HepG2 (cell line): ENCODE results near the gene KRTAP19-7. TPM values are rescaled to one million over a fixed set of nuclear protein-coding genes. Genes with fewer than 3 reads are reported as not detected.

Source experiments
- ATAC-seq: fragments of 200-7000 bp; cut with Tn5 transposase; 3 replicates; pipeline ENCODE4 v1.9.1; 2020; ENCODE audit warnings: mild to moderate bottlenecking, moderate library complexity
- BruUV-seq: library from RNA; stranded (reverse); fragments of 400-500 nt; replicated peaks from 2 replicates; lab custom pipeline; 2021; lab: Mats Ljungman, UMichigan
- CTCF ChIA-PET: fragments of 300-600 bp; formaldehyde crosslinking; extraction: SDS; loops from one replicate; lab custom pipeline; 2021; ENCODE audit warnings: low total read pairs, inconsistent platforms, low intra/inter-chr PET ratio; lab: Yijun Ruan, JAX
- POLR2A ChIA-PET: fragments of 350-600 bp; sonication (Branson Sonifier 250); formaldehyde crosslinking; loops from one replicate; lab custom pipeline; 2020; ENCODE audit warnings: antibody characterized with exemption, inconsistent platforms; lab: Yijun Ruan, JAX
- DNase-seq: peaks from one replicate; pipeline ENCODE4 v3.0.0-alpha.2; 2015; ENCODE audit warnings: low spot score
- FAIRE-seq: peaks from 3 replicates; lab custom pipeline; 2011; peaks lifted over from hg19 to GRCh38; lab: Jason Lieb, UNC
- H2AFZ ChIP-seq: one replicate; pipeline ENCODE4 v1.6.1; 2011; ENCODE audit warnings: low read length, inconsistent platforms
- H3K27ac ChIP-seq: fragments of 300-600 bp; 3 replicates; pipeline ENCODE4 v1.8.0; 2011; ENCODE audit warnings: mixed run types, mild to moderate bottlenecking, mixed read lengths, low read length, inconsistent platforms; ENCODE audit not compliant: insufficient read depth; ENCODE audit errors: extremely low read length
- H3K27me3 ChIP-seq, 2 experiments: fragments of 200-600 bp in 1 of 2; 2 replicates in 1 of 2; 3 replicates in 1 of 2; pipeline versions ENCODE4 v1.6.0 to v1.8.0; 2011; ENCODE audit warnings: low read length in 2 of 2, mild to moderate bottlenecking in 2 of 2, moderate library complexity in 2 of 2, inconsistent platforms in 1 of 2; ENCODE audit not compliant: insufficient read depth in 2 of 2, control insufficient read depth in 1 of 2
- H3K36me3 ChIP-seq, 2 experiments: fragments of 200-600 bp in 1 of 2; replicated peaks in 1 of 2; 2 replicates in 1 of 2; 3 replicates in 1 of 2; pipeline versions ENCODE4 v1.5.1 to v1.8.0; 2011; ENCODE audit warnings: low read length in 2 of 2, inconsistent platforms in 1 of 2; ENCODE audit not compliant: insufficient read depth in 2 of 2, control insufficient read depth in 1 of 2
- H3K4me1 ChIP-seq: 2 replicates; pipeline ENCODE4 v1.5.1; 2012; ENCODE audit warnings: low read length, inconsistent platforms; ENCODE audit not compliant: insufficient read depth
- H3K4me2 ChIP-seq: 2 replicates; pipeline ENCODE4 v1.6.0; 2011; ENCODE audit warnings: low read depth, low read length, inconsistent platforms
- H3K4me3 ChIP-seq, 3 experiments: fragments of 200-600 bp in 1 of 3; sonication (generic), shearing (Covaris generic) in 1 of 3; replicated peaks in 1 of 3; 2 replicates each; pipeline ENCODE4 v1.5.1; 2011 to 2016; ENCODE audit warnings: low read length in 3 of 3, inconsistent platforms in 2 of 3, low read depth in 2 of 3, mild to moderate bottlenecking in 2 of 3, control low read depth in 1 of 3, mixed read lengths in 1 of 3; ENCODE audit not compliant: insufficient read depth in 1 of 3
- H3K79me2 ChIP-seq: one replicate; pipeline ENCODE4 v1.6.1; 2011; ENCODE audit warnings: low read length, inconsistent platforms; ENCODE audit not compliant: insufficient read depth
- H3K9ac ChIP-seq: 2 replicates; pipeline ENCODE4 v1.6.0; 2011; ENCODE audit warnings: mild to moderate bottlenecking, low read depth, low read length, inconsistent platforms; ENCODE audit not compliant: insufficient read depth
- H3K9me3 ChIP-seq: 2 replicates; pipeline ENCODE4 v1.5.1; 2012; ENCODE audit warnings: mild to moderate bottlenecking, low read length
- H4K20me1 ChIP-seq: 2 replicates; pipeline ENCODE4 v1.6.0; 2011; ENCODE audit warnings: inconsistent platforms, mild to moderate bottlenecking, low read length, moderate library complexity; ENCODE audit not compliant: insufficient read depth
- GPN1 ChIP-seq: sonication (generic); formaldehyde crosslinking; IDR thresholded peaks from 2 replicates; pipeline ENCODE4 v1.5.1; 2020; ENCODE audit warnings: missing genetic modification reagents, borderline replicate concordance
- MAFK ChIP-seq, 2 experiments: IDR thresholded peaks in 1 of 2; conservative IDR thresholded peaks in 1 of 2; 2 replicates each; pipeline ENCODE4 v1.6.1; 2011; ENCODE audit warnings: improper control_type of control experiment in 2 of 2, low read length in 2 of 2
- NAIF1 ChIP-seq: sonication (generic); formaldehyde crosslinking; IDR thresholded peaks from 2 replicates; pipeline ENCODE4 v1.5.0; 2020; ENCODE audit warnings: mild to moderate bottlenecking, missing genetic modification reagents, borderline replicate concordance
- NCOA2 ChIP-seq: sonication (generic); formaldehyde crosslinking; IDR thresholded peaks from 2 replicates; pipeline ENCODE4 v1.8.0; 2022; ENCODE audit warnings: inconsistent platforms
- PBX3 ChIP-seq: sonication (generic); formaldehyde crosslinking; IDR thresholded peaks from 2 replicates; pipeline ENCODE4 v1.8.1; 2023; ENCODE audit warnings: missing genetic modification reagents, inconsistent platforms, borderline replicate concordance
- RELA ChIP-seq: sonication (generic); formaldehyde crosslinking; IDR thresholded peaks from 2 replicates; pipeline ENCODE4 v1.4.0; 2020; ENCODE audit warnings: missing genetic modification reagents
- ZFAT ChIP-seq: sonication (generic); formaldehyde crosslinking; conservative IDR thresholded peaks from 2 replicates; pipeline ENCODE4 v1.8.1; 2023; ENCODE audit warnings: missing genetic modification reagents, inconsistent platforms
- ZNF280B ChIP-seq: sonication (generic); formaldehyde crosslinking; IDR thresholded peaks from 2 replicates; pipeline ENCODE4 v1.5.0; 2020; ENCODE audit warnings: missing genetic modification reagents, mild to moderate bottlenecking, borderline replicate concordance
- WGBS: methylation state at CpG from one replicate; pipeline ENCODE4 v1.1.6; 2017; ENCODE audit warnings: low lambda C conversion rate; 5-methylcytosine and 5-hydroxymethylcytosine counted together
- in situ Hi-C: cut with HindIII; loops from 2 replicates; pipeline ENCODE4 v1.10.0; 2017; ENCODE audit warnings: low pct_unique_long_range_greater_than_20kb; ENCODE audit not compliant: extremely low pct_ligation_motif_present
- intact Hi-C: fragments of 100-400 bp; cut with micrococcal nuclease; formaldehyde crosslinking; loops from one replicate; pipeline ENCODE4 v1.10.0; 2022; ENCODE audit not compliant: unreplicated experiment
- polyA plus RNA-seq, 8 experiments: library from polyadenylated mRNA; depleted of rRNA in 3 of 8; stranded (reverse) in 7 of 8; unstranded in 1 of 8; fragments of >200 nt; fragmentation: Illumina TruSeq in 4 of 8; extraction: Trizol in 4 of 8; gene quantifications; 2 replicates each; pipeline versions ENCODE4 v1.2.1 to v1.2.3, GENCODE V29; 2011 to 2016; ENCODE audit warnings: low read depth in 4 of 8, missing spikeins in 1 of 8, mixed read lengths in 1 of 8; ENCODE audit not compliant: insufficient read depth in 1 of 8
- total RNA-seq, 5 experiments: library from RNA; depleted of rRNA; stranded (reverse); fragments of >200 nt; fragmentation: Illumina TruSeq; extraction: Trizol; gene quantifications; 2 replicates each; pipeline ENCODE4 v1.2.3, GENCODE V29; 2016; ENCODE audit warnings: low read depth in 1 of 5

Gene KRTAP19-7
- total and polyA plus RNA-seq, 2 of the 13 experiments (the other 11 are each of a cell fraction or from before 2014, with no cell fraction given), result not detected

DNA sequence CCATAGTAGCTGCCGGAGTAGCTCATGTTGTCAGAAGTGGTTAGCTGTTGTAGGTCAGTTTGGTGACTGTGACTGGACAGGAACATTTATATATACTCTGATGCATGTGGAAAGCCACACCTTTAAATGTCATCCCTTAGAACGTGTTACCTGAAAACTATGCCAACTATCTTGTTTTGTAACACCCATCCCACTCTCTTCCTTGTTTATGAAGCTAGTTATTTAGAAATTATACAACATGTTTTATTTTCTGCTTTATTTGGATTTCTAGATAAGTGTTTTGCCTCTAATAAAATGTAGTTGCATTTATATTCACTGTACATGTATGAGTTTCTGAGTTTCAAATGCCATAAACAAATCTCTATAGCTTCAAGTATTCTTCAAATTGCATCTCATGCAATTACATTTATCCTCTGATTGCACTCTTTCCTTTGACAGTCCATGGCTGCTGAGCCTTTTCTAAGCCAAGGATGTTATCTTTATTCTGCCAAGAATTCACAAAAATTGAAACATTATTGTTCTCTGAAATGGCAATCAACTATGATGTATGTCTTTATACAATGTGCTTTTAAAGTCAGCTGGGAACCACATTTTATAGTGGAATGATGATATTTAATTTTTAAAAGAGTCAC is at the start of gene KRTAP19-7 (continued):
- TF ChIP-seq ZNF280B (CRISPR knock-in tag) (no peak), NCOA2 (CRISPR knock-in tag) (no peak), NAIF1 (CRISPR knock-in tag) (no peak)

GRCh38 chr21:30605968-30606367 is 44.9 kb upstream of the KRTAP19-7 start:
- intact Hi-C loops, result no loop called here
- H3K36me3 ChIP-seq, result no peaks in the 10 kb centered on the region
- no peak for FAIRE-seq
- H2AFZ ChIP-seq, result no peak overlapping the region
- H3K27ac ChIP-seq, result no peak overlapping the region
- no peak overlapping the region for H3K9ac ChIP-seq
- no peaks in the 10 kb centered on the region for H4K20me1 ChIP-seq
- no peaks in the 10 kb centered on the region for H3K4me1 ChIP-seq
- H3K9me3 ChIP-seq, result peaks cover 93% of the 10 kb centered on the region
- no TSS peak for BruUV-seq
- no peak overlapping the region for H3K4me3 ChIP-seq
- WGBS, result 28% methylated on average over 2 of the region's 2 CpGs
- no peak for DNase-seq
- H3K27me3 ChIP-seq, result no peaks in the 10 kb centered on the region
- CTCF ChIA-PET, result no interaction called here
- in situ Hi-C loops, result no loop called here
- POLR2A ChIA-PET, result no interaction called here
- no peak overlapping the region for H3K4me2 ChIP-seq
- TF ChIP-seq GPN1, result no peak
- TF ChIP-seq, all 625 proteins: peak for 0
- no peaks in the 10 kb centered on the region for H3K79me2 ChIP-seq
- ATAC-seq, result no peak

DNA sequence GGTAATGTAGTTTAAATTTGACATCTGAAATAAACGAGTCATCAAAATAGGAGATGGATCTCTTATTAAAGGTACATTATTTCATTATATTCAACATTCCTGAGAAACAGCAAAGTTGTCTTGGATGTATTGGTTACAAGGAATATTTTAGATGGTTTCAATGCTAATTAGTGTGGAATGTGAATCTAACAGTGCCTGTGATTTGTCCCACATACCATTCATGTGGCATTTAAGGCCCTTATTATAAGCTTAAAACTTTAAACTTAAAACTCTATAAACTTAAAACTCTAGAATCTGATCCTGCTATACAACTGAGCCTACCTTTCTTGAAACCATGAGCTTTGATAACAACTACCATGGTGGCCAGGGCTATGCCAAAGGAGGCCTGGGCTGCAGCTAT is 39.7 kb upstream of the KRTAP19-7 start, which contains the start of gene KRTAP22-1:
Gene KRTAP22-1, plus strand, starts transcription at position 301 of the 400 bp plus-strand sequence.
- Histone ChIP-seq H3K4me3 (no peak within 1 kb of the TSS), H3K36me3 (no peaks in the 10 kb centered on the region), H3K4me1 (no peaks in the 10 kb centered on the region), H2AFZ (no peak within 1 kb of the TSS), H3K27me3 (no peaks in the 10 kb centered on the region), H3K9ac (no peak within 1 kb of the TSS), H4K20me1 (no peaks in the 10 kb centered on the region), H3K27ac (no peak within 1 kb of the TSS), H3K79me2 (no peaks in the 10 kb centered on the region), H3K4me2 (no peak within 1 kb of the TSS), H3K9me3 (peaks cover 91% of the 10 kb centered on the region)
- BruUV-seq, result no TSS peak
- ATAC-seq (no peak), DNase-seq (no peak), FAIRE-seq (no peak)
- ChIA-PET CTCF (no interaction called here), POLR2A (no interaction called here)
- intact Hi-C loops, result no loop called here
- TF ChIP-seq RELA (CRISPR knock-in tag) (no peak), PBX3 (CRISPR knock-in tag) (no peak), ZFAT (no peak), MAFK (conservative IDR thresholded peaks at IDR 0.05 in 1 of 2, IDR thresholded peaks at IDR 0.05 in 1 of 2; ENCODE audit: low read length in 2 of 2) (0 out of 4 replicates have a peak, but pooled peaks of 1 of the 2 experiments have one; percentile 8)
- in situ Hi-C loops, result no loop called here
- 0% methylated on average over 1 of the region's 1 CpG for WGBS
